HG03108 (cell line): ENCODE measurements around the gene STRN4.
"Not testable (repeated sequence)": the region's sequence is repeated elsewhere in the genome, so short reads cannot be mapped to it uniquely, and the experiment has no call there.

Source experiments
- ATAC-seq: cut with Tn5 transposase; IDR thresholded peaks from one replicate; pipeline ENCODE4 v1.9.1; 2021; ENCODE audit warnings: moderate library complexity; ENCODE audit not compliant: unreplicated experiment

STRN4 gene

GRCh38 chr19:46775642-46776258, 29.5 kb upstream of the STRN4 start:
- no peak for ATAC-seq

DNA sequence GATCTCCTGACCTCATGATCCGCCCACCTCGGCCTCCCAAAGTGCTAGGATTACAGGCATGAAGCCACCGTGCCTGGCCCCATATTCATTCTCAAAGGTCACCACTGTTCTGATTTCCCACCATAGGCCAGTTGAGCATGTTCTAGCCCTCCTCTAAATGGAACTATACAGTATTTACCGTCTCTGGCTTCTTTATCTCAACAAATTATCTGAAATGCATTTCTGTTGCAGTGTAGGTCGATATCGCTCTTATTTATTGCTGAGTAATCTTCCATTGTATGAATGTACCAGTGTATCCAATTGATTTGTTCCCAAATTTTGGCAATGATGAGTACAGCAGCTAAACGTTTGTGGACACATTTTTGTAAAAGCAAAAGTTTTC, 26.8 kb upstream of the STRN4 start:
- ATAC-seq, result no peak

DNA sequence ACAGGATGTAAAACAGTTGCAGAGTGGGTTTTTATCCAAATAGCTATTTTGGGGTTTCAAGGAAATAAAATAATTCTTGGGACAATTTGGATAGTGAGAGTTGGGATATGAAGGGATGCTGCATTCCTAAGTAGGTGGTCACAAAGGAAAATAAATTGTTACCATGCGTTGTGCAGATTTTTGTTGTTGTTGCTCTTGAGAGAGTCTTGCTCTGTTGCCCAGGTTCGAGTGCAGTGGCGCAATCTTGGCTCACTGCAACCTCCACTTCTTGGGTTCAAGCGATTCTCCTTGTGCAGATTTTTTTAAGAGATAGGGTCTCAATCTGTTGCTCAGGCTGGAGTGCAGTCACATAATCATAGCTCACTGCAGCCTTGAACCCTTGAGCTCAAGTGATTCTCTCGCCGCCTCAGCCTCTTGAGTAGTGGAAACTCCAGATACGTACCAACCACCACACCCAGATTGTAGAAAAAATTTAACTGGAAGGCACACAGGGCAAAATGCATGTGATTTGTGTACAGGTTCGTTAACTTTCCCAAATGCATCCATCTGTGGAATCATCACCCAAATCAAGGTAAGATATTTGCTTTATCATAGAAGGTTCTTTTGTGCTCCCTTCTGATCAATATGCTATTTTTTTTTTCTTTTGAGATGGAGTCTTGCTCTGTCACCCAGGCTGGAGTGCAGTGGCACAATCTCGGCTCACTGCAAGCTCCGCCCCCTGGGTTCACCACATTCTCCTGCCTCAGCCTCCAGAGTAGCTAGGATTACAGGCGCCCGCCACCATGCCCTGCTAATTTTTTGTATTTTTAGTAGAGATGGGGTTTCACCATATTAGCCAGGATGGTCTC, 26.1 kb upstream of the STRN4 start:
- ATAC-seq, result no peak

DNA sequence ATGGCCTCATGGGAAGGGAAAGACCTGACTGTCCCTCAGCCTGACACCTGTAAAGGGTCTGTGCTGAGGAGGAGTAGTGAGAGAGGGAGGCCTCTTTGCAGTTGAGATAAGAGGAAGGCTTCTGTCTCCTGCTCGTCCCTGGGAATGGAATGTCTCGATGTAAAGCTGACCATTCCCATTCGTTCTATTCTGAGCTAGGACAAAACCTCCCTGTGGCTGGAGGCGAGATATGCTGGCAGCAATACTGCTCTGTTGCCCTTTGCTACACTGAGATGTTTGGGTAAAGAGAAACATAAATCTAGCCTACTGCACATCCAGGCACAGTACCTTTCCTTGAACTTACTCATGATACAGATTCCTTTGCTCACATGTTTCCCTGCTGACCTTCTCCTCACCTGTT, 22.5 kb upstream of the STRN4 start:
- not testable (repeated sequence) for ATAC-seq

- no peak for ATAC-seq
Observed at GRCh38 chr19:46766569-46767317, 20.5 kb upstream of the STRN4 start.

DNA sequence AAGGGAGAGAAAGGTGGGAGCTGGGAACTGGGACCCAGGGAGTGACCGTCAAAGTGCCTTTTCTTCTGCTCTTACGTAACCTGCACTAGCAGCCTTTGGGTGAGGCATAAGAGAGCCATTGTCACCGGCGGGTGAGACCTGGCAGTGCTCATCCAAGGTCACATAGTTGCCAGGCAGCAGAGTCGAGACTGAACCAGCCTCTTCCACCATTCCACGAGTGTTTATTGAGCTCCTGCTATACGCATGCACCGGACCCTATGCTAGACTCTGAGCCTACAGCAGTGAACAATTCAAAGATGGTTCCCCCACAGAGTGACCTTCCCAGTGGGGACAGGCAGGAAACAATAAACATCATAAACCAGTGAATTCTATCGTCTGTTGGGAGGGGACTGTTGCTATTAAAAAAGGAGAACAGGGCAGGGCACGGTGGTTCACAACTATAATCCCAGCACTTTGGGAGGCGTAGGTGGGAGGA, 18.6 kb upstream of the STRN4 start:
- no peak for ATAC-seq

- ATAC-seq, result no peak
Observed at GRCh38 chr19:46762245-46762890, 16.1 kb upstream of the STRN4 start.

DNA sequence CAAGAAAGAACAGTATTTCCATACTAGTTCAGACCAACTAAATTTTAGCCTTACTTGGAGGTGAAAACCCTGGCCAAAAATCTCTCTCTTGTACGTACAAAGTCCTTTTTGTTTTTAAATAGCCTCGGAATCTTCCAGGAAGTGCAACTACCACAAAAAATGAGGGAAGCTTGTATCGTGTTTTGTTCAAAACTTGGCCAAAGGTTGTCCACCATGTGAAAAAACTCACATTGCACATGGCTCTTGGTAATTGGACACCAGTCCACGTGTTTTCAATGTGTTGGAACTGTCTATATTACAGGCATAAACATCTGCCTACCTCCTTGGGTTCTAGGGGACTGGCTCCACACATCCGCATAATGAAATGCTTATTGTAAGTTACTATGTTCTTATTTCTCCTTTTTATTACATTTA, 15.2 kb upstream of the STRN4 start:
- ATAC-seq, result no peak

GRCh38 chr19:46760897-46761296, 14.6 kb upstream of the STRN4 start:
- ATAC-seq, result not testable (repeated sequence)

- ATAC-seq, result no peak
Observed at GRCh38 chr19:46760363-46760762, 14.1 kb upstream of the STRN4 start.

DNA sequence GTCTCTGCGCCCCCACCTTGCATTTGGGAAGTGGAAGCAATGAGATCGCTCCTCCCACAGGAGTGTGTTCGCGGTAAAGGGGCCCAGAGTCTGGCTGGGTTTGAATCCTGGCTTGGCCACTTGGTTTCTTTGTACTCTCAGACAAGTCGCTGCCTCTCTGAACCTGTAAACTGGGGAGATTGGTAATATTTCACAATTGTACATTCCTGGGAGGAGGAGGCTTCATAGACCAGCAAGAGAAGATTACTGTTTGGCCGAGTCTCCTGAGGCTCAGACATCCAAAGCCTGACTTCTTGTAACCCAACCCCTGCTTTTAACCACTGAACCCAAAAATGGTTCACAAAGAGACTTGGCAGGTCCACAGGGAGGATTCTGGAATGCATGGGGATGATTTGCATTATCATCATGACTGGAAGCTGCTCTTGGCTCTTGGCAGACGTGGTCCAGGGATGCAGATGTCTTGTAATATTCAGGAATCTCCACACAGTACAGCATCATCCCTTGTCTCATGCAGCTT, 13.6 kb upstream of the STRN4 start:
- ATAC-seq, result no peak

DNA sequence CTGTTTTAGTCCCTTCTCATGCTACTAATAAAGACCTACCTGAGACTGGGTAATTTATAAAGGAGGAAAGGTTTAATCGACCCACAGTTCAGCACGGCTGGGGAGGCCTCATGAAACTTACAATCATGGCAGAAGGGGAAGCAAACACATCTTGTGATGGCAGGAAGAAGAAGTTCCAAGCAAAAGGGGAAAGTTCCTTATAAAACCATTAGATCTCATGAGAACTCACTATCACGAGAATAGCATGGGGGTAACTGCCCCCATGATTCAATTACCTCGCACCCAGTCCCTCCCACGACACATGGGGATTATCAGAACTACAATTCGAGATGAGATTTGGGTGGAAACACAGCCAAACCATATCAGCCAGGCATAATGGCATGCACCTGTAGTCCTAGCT, 13.0 kb upstream of the STRN4 start:
- ATAC-seq, result no peak

DNA sequence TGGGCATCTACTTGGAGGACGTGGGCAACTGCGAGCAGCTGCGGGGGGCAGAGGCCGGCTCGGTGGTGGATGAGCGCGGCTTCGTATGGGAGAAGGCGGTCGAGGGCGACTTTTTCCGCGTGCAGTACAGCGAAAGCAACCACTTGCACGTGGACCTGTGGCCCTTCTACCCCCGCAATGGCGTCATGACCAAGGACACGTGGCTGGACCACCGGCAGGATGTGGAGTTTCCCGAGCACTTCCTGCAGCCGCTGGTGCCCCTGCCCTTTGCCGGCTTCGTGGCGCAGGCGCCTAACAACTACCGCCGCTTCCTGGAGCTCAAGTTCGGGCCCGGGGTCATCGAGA, 10.3 kb upstream of the STRN4 start:
- no peak for ATAC-seq

- ATAC-seq, result no peak
Observed at GRCh38 chr19:46755853-46756543, 9.7 kb upstream of the STRN4 start.

DNA sequence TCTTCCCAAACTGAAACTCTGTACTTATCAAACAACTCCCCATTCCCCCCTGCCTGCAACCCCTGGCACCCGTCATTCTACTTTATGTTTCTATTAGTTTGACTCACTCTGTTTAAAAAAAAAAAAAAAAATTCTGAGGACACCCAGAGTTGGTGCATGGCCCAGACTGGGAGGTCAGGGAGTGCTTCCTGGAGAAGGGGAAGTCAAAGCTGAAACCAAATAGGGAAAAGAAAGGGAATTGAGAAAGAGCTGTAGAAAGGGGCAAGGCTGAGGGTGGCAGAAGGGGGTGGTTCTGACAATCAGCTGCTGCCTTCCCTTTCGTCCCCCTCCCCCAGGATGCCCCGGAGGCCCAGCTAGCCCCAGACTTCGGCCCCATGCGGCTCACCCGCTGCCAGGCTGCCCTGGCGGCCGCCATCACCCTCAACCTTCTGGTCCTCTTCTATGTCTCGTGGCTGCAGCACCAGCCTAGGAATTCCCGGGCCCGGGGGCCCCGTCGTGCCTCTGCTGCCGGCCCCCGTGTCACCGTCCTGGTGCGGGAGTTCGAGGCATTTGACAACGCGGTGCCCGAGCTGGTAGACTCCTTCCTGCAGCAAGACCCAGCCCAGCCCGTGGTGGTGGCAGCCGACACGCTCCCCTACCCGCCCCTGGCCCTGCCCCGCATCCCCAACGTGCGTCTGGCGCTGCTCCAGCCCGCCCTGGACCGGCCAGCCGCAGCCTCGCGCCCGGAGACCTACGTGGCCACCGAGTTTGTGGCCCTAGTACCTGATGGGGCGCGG, 9.0 kb upstream of the STRN4 start:
- ATAC-seq, result no peak

DNA sequence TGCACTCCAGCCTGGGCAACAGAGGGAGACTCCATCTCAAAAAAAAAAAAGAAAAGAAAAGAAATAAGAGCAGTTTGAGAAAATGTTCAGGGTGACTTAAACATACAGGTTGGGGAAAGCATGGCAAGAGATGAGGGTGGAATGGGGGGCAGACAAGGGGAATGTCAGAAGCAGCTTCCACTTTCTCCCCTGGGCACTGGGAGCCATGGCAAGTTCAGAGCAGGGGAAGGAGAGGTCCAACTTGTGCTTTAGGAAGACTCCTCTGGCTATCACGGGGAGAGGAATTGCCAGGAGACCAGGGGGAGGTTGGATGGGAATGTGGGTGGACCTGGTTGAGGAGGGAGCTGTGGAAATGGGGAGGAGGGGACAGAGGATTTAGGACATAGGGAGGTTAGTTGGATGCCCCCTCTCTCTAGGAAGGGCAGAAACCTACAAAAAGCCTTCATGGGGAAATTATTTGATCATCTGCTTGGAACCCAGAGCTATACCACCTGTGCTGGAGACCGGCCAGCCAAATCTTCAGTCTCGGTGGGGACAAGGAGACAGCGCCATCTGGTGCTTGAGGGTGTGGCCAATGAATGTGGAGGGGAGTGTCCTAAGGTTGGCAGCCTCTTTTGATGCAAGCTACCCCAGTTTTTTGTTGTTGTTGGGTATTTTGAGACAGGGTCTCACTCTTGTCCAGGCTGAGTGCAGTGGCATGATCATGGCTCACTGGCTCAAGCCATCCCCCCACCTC, 7.3 kb upstream of the STRN4 start:
- ATAC-seq, result peak; percentile 44

DNA sequence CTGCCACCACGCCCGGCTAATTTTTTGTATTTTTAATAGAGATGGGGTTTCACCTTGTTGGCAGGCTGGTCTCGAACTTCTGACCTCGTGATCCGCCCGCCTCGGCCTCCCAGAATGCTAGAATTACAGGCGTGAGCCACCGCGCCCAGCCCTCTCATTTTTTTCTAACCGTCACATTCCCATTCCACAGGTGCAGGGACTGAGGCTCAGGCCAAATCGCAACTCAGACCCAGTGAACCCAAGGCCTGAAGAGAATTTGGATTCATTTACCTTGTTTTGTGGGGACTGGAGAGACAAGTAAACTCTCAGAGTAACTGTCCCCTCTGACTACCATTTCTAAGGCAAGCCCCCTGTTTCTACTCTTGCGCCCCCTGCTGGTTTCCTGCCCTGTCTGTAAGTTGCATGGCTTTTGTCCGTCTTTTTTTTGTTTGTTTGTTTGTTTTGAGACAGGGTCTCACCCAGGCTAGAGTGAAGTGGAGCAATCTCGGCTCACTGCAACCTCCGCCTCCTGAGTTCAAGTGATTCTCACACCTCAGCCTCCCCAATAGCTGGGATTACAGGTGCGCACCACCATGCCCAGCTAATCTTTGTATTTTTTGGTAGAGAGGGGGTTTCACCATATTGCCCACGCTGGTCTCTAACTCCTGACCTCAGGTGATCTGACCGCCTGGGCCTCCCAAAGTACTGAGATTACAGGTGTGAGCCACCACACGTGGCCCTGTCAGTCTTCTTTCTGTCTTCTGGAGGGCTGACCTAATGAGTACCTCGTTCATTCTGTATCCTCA, 2.3 kb upstream of the STRN4 start:
- no peak for ATAC-seq

GRCh38 chr19:46745521-46746280, 549 bp downstream of the STRN4 start, which contains the start of gene FKRP:
FKRP (plus strand) TSS chr19:46746057; CDS start chr19:46755451, 9,394 bp downstream.
- ATAC-seq, result peak; percentile 38
